Panc1 (cell line): ENCODE results near the gene ORC3.

Experiments
- CTCF ChIP-seq: fragments of 450-650 bp; IDR thresholded peaks from 2 replicates; pipeline ENCODE4 v1.5.1; 2017; ENCODE audit warnings: mild to moderate bottlenecking
- POLR2AphosphoS5 ChIP-seq: IDR thresholded peaks from 2 replicates; pipeline ENCODE4 v1.6.1; 2012; ENCODE audit warnings: mild to moderate bottlenecking, low read depth, low read length, moderate library complexity
- REST ChIP-seq, 2 experiments: IDR thresholded peaks; 2 replicates each; pipeline ENCODE4 v1.6.1; 2011 to 2012; ENCODE audit warnings: low read depth in 2 of 2, control low read depth in 1 of 2, low read length in 1 of 2, mild to moderate bottlenecking in 1 of 2, moderate library complexity in 1 of 2; ENCODE audit not compliant: insufficient read depth in 1 of 2
- SIN3A ChIP-seq: IDR thresholded peaks from 2 replicates; pipeline ENCODE4 v1.6.1; 2012; ENCODE audit warnings: low read depth, mild to moderate bottlenecking, low read length, moderate library complexity, borderline replicate concordance; ENCODE audit not compliant: insufficient read depth

- no peak for TF ChIP-seq CTCF
- no peak for TF ChIP-seq REST (IDR thresholded peaks at IDR 0.05; ENCODE audit: insufficient read depth in 1 of 2, low read depth in 2 of 2, low read length in 1 of 2)
- no peak for TF ChIP-seq POLR2AphosphoS5
- no peak for TF ChIP-seq SIN3A
These were observed 1.1 kb downstream of the ORC3 start for GRCh38 chr6:87590990-87591389.
